HL-60 (cell line): Measurements from ENCODE around the gene CACNA1I.

Experiments used
- DNase-seq, 2 experiments: peaks; one replicate each; pipeline ENCODE4 v3.0.0-alpha.2; 2010 to 2020; ENCODE audit warnings: low read depth in 1 of 2, low spot score in 1 of 2
- H3K27ac ChIP-seq: fragments of 250-450 bp; sonication (Bioruptor Pico); replicated peaks from 2 replicates; pipeline ENCODE4 v1.5.1; 2020; ENCODE audit warnings: mild to moderate bottlenecking, moderate library complexity
- H3K27me3 ChIP-seq: fragments of 250-450 bp; sonication (Bioruptor Pico); 2 replicates; pipeline ENCODE4 v1.5.1; 2021; ENCODE audit warnings: mild to moderate bottlenecking, moderate library complexity; ENCODE audit not compliant: insufficient read depth, poor library complexity, severe bottlenecking
- H3K4me3 ChIP-seq: replicated peaks from 2 replicates; pipeline ENCODE4 v1.5.1; 2011; ENCODE audit warnings: mild to moderate bottlenecking, control low read depth, low read length; ENCODE audit not compliant: insufficient read depth
- GABPA ChIP-seq: IDR thresholded peaks from 2 replicates; pipeline ENCODE4 v1.6.1; 2012; ENCODE audit warnings: low read depth
- POLR2AphosphoS5 ChIP-seq: IDR thresholded peaks from 2 replicates; pipeline ENCODE4 v1.6.1; 2012; ENCODE audit warnings: low read depth
- SPI1 ChIP-seq: IDR thresholded peaks from 2 replicates; pipeline ENCODE4 v1.6.1; 2012; ENCODE audit warnings: low read depth, mild to moderate bottlenecking, borderline replicate concordance
- TF ChIP-seq, protein P1 (sequence below): IDR thresholded peaks from 2 replicates; pipeline ENCODE4 v1.6.1; 2012; ENCODE audit warnings: low read depth; ENCODE audit not compliant: insufficient replicate concordance
- TF ChIP-seq, protein P2 (sequence below): IDR thresholded peaks from one replicate; pipeline ENCODE4 v1.5.1; 2011; ENCODE audit warnings: low read length, control low read depth, inconsistent platforms; ENCODE audit not compliant: insufficient read depth

Gene CACNA1I

DNA sequence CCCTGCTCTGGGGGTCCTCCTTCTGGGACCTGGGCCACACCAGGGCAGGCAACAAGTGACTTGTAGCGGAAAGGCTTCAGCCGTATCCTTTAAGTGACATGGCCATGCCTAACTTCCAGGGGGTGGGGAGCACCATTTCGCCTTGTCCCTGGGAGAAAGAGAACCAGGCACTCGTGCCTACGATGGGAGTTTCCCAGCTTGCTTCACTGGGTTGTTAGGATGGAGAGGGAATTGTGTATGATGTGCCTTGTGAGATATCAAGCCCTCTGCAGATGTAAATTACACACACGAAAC lies 151.4 kb downstream of the CACNA1I start:
- TF ChIP-seq, protein P1, sequence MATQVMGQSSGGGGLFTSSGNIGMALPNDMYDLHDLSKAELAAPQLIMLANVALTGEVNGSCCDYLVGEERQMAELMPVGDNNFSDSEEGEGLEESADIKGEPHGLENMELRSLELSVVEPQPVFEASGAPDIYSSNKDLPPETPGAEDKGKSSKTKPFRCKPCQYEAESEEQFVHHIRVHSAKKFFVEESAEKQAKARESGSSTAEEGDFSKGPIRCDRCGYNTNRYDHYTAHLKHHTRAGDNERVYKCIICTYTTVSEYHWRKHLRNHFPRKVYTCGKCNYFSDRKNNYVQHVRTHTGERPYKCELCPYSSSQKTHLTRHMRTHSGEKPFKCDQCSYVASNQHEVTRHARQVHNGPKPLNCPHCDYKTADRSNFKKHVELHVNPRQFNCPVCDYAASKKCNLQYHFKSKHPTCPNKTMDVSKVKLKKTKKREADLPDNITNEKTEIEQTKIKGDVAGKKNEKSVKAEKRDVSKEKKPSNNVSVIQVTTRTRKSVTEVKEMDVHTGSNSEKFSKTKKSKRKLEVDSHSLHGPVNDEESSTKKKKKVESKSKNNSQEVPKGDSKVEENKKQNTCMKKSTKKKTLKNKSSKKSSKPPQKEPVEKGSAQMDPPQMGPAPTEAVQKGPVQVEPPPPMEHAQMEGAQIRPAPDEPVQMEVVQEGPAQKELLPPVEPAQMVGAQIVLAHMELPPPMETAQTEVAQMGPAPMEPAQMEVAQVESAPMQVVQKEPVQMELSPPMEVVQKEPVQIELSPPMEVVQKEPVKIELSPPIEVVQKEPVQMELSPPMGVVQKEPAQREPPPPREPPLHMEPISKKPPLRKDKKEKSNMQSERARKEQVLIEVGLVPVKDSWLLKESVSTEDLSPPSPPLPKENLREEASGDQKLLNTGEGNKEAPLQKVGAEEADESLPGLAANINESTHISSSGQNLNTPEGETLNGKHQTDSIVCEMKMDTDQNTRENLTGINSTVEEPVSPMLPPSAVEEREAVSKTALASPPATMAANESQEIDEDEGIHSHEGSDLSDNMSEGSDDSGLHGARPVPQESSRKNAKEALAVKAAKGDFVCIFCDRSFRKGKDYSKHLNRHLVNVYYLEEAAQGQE = no peak
- TF ChIP-seq GABPA = no peak
- TF ChIP-seq, protein P2, sequence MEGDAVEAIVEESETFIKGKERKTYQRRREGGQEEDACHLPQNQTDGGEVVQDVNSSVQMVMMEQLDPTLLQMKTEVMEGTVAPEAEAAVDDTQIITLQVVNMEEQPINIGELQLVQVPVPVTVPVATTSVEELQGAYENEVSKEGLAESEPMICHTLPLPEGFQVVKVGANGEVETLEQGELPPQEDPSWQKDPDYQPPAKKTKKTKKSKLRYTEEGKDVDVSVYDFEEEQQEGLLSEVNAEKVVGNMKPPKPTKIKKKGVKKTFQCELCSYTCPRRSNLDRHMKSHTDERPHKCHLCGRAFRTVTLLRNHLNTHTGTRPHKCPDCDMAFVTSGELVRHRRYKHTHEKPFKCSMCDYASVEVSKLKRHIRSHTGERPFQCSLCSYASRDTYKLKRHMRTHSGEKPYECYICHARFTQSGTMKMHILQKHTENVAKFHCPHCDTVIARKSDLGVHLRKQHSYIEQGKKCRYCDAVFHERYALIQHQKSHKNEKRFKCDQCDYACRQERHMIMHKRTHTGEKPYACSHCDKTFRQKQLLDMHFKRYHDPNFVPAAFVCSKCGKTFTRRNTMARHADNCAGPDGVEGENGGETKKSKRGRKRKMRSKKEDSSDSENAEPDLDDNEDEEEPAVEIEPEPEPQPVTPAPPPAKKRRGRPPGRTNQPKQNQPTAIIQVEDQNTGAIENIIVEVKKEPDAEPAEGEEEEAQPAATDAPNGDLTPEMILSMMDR = no peak
- no peak for TF ChIP-seq SPI1
- TF ChIP-seq POLR2AphosphoS5 = no peak
- H3K4me3 ChIP-seq = no peak overlapping the region
- H3K27ac ChIP-seq = no peak overlapping the region
- DNase-seq = no peak
- no peaks in the 10 kb centered on the region for H3K27me3 ChIP-seq

DNA sequence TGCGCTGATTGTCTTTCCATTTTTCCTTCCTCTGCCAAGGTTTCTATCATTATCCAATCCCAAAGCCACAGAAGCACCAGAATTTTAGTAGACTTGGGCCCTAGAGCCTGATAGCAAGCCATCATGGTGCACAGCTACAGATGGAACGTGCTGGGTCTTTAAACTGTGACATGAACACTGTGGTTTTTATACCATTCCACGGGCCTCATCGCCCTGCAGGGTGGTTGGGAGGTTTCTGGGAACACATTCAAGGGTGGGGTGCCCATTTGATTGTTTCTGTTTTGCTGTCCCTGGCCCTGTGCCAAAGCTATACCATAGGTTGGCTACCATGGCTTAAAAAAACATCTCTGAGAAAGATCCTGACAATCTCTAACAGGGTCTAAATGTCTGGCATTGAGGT lies 151.9 kb downstream of the CACNA1I start:
- Histone ChIP-seq H3K27me3 (no peaks in the 10 kb centered on the region), H3K27ac (no peak overlapping the region), H3K4me3 (no peak overlapping the region)
- TF ChIP-seq, protein P2 = no peak
- TF ChIP-seq SPI1 (no peak), POLR2AphosphoS5 (no peak), GABPA (no peak)
- TF ChIP-seq, protein P1 = no peak
- DNase-seq = no peak

DNA sequence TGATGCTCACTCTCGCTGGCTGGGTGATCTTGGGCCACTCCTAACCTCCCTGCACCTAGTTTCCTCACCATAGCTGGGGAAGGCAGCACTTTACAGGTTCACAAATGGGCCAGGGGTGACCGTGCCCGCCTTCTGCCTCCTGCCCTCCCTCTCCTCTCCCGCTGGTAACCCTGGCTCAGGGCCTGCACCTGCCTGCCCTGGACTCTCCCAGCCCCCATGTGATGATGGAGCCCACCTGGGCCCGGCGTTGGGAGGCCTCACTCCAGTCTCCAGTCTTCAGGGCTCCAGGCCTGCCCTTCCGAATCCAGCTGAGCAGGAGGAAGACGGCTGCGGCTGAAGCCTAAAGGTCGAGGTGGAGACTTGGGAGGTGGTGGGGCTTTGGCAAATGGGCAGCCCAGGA lies 152.9 kb downstream of the CACNA1I start:
- Histone ChIP-seq H3K4me3 (no peak overlapping the region), H3K27ac (no peak overlapping the region), H3K27me3 (no peaks in the 10 kb centered on the region)
- DNase-seq = no peak
- TF ChIP-seq, protein P1 = no peak
- TF ChIP-seq GABPA (no peak), POLR2AphosphoS5 (no peak), SPI1 (no peak)
- TF ChIP-seq, protein P2 = no peak
